GM12865 (cell line): ENCODE measurements around the gene ITGBL1.

Experiments used
- DNase-seq: peaks from one replicate; pipeline ENCODE4 v3.0.0; 2010; ENCODE audit warnings: low read depth
- H3K4me3 ChIP-seq: 2 replicates; pipeline ENCODE4 v1.5.1; 2011; ENCODE audit warnings: mild to moderate bottlenecking, low read depth, low read length, control low read depth
- TF ChIP-seq, protein P1 (sequence below): IDR thresholded peaks from 2 replicates; pipeline ENCODE4 v1.5.1; 2011; ENCODE audit warnings: low read length, control low read depth, low read depth, inconsistent platforms; ENCODE audit not compliant: insufficient read depth; ENCODE audit errors: missing control alignments

The ITGBL1 gene

DNA sequence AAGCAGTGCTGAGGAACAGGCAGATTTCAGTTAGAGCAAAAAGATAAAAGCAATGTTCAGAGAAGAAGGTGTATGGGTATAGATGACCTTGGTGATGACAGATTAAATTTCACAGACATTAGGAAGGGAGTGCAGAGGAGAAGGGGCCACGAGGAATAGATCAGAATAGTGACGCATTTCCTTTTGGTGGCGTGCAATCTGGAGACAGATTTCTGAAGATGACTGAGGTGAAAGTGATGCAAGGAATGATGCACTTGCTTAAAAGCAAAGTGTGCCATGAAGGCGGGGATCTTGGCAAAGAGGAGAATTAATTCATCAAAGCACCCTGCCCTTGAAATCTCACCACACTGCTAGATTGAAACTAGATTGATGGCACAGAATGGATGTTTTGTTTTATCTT is 202.4 kb downstream of the ITGBL1 start:
- TF ChIP-seq, protein P1, sequence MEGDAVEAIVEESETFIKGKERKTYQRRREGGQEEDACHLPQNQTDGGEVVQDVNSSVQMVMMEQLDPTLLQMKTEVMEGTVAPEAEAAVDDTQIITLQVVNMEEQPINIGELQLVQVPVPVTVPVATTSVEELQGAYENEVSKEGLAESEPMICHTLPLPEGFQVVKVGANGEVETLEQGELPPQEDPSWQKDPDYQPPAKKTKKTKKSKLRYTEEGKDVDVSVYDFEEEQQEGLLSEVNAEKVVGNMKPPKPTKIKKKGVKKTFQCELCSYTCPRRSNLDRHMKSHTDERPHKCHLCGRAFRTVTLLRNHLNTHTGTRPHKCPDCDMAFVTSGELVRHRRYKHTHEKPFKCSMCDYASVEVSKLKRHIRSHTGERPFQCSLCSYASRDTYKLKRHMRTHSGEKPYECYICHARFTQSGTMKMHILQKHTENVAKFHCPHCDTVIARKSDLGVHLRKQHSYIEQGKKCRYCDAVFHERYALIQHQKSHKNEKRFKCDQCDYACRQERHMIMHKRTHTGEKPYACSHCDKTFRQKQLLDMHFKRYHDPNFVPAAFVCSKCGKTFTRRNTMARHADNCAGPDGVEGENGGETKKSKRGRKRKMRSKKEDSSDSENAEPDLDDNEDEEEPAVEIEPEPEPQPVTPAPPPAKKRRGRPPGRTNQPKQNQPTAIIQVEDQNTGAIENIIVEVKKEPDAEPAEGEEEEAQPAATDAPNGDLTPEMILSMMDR, result no peak
- DNase-seq, result no peak
- no peak overlapping the region for H3K4me3 ChIP-seq

DNA sequence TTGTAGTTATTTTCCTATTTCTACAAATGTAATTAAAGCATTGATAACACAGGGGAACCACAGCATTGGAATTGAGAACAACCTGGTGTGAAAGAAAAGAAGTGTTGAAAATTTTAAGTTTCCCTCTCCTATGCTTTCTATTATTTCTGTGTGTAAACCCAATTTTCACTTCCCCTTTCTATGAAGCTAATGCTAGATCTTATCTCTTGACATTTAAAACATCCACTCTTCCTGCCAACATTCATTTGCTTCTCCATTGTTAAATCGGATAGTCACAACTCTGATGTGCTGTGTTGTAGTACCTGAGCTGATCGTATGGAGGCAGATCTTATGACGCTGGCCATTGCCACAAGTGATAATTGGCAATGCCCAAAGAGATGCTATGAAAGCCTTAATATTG is 203.0 kb downstream of the ITGBL1 start:
- TF ChIP-seq, protein P1, result no peak

DNA sequence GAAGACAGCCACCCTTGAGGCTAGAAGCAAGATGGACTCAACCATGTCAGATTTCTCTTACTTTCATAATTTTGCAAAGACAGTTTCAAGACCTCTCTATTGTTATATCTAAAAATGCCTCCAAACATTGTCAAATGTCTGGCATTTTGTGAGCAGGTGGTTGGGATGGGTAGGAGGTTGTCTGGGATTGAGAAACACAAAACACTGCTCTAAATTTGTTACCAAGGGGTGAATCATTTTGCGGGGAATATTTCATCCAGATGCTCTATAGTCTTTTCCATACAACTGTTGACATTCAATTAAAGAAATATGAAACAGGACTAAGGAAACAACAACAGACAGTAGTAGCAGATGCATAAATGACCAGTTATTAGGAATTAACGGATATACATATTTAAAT is 208.2 kb downstream of the ITGBL1 start:
- no peak overlapping the region for H3K4me3 ChIP-seq
- no peak for DNase-seq
- TF ChIP-seq, protein P1, result no peak

More for the DNA sequence above, 203.0 kb downstream of the ITGBL1 start:
- DNase-seq, result no peak
- no peak overlapping the region for H3K4me3 ChIP-seq

DNA sequence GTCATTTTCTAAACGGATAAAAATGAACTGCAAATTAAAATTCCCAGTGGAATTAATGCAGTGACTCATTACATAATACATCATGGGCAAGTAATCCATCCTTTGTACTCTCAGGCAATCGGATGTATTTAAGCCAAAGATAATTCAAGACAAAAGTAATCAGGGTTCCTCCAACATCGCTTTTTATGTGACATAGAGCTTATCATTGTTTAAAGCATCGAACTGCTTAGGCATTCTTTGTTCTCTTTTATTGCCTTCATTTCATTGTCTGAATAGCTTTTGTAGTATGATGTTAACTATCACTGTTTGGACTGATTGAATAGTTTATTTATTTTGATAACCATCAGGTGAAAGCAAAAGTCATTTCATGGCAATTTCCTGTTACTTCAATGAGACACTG is 209.4 kb downstream of the ITGBL1 start:
- H3K4me3 ChIP-seq, result no peak overlapping the region
- no peak for DNase-seq
- TF ChIP-seq, protein P1, result no peak

DNA sequence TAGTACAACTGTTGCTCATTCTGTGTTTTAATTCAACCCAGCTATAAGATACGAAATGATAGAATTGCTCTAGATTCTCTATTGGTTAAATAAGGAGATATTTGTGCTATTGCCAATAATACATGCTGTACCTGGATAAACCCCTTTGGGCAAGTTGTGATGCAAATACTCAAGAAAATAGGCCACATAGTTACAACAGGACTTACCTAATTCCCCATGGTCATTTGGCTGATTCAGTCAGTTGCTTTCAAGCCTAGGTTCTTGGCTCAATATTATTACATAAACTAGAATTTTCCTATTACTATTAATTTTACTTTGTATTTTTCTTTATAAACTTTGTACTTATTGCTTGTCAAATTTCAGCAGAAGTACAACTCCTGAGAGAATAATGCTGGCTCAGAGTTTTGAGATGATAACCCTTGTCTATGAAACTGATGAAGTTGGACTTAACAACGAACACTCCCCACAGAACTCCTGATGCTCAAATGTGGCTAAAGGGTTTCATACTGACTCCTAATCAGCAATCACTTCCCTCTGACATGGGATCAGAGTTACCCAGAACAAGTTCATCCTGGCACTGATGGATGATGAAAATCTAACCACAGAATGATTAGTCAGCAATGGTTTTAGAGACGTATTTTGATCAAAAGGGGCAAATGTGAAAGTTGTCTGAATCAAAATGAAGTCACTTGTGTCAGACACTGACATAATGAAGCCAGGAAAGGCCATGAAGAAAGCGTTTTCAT is 221.1 kb downstream of the ITGBL1 start:
- TF ChIP-seq, protein P1, result no peak
- no peak for DNase-seq
- H3K4me3 ChIP-seq, result no peak overlapping the region

DNA sequence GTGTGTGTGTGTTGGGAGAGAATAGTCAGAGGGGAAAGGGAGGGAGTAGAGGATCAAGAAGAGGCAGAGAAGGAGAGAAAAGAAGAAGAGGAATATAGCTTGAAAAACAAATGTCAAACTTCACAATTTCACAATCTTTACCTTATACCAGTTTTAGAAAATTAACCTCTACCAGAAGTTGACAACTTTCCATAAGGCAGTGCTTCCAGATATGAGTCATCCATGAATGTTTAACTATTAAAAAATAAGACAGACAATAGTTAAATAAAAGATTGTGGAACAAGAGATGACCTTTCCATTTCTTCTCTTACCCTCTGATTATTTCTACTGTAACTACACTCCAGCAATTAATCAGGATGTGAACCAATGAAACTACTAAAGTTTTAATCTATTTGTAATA is 229.4 kb downstream of the ITGBL1 start:
- H3K4me3 ChIP-seq, result no peak overlapping the region
- TF ChIP-seq, protein P1, result no peak
- no peak for DNase-seq

DNA sequence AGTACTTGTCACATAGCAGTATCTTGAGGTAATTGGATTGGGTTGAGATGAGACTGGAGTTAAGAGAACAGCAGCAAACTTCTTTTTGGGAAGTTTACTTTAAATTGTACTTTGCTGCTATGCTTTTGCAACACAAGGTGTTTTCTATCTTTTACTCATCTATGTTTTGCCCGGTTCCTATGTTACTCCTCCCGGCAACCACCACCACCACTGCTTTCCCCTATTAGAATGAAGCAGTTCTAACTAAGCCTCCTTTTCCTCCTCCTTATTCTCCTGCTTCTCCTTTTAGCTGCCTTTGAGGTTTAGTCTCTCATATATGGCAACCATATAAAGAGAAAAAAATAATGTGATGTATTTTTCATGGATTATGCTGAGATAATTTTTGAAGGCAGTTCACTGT is 233.5 kb downstream of the ITGBL1 start:
- TF ChIP-seq, protein P1, result no peak
- no peak for DNase-seq
- H3K4me3 ChIP-seq, result no peak overlapping the region
